ENCODE results near the gene ZSCAN5A. TPM values are rescaled to one million over a fixed set of nuclear protein-coding genes. Genes with fewer than 3 reads are reported as not detected.

Gene ZSCAN5A
- total RNA-seq, 2 experiments from 2014 or later = 14.4 to 19.2 TPM

DNA sequence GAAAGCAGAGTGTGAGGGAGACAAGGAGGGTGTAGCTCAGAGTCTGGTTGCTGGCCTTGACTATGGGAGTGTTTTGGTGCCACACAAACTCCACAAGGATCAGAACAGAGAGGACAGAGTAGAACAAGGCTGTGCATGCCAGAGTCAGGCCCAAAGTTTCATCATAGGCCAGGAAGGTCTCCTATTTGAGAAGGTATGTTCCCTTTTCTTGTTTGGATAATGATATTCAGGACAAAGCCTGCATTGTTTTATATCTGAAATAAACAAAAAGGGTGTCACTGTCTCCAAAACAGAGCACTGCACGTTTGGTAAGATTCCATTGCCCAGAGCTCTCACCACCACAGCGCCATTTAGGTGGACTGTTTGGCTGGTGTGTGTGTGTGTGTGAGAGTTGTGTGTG lies 3.1 kb upstream of the ZSCAN5A start:
- H3K36me3 ChIP-seq (ENCODE audit: insufficient read depth, low read length) = no peaks in the 10 kb centered on the region
- no peaks in the 10 kb centered on the region for H3K9me2 ChIP-seq (ENCODE audit: insufficient read depth, low read length)
- H2AFZ ChIP-seq (ENCODE audit: low read length) = no peak overlapping the region
- BruUV-seq (replicated peaks) = no TSS peak
- H3K4me2 ChIP-seq (ENCODE audit: low read length) = no peak overlapping the region
- DNase-seq (ENCODE audit: low spot score) = no peak
- CTCF ChIA-PET (ENCODE audit: unreplicated experiment) = no interaction called here
- H3K4me1 ChIP-seq (ENCODE audit: insufficient read depth, low read length, poor library complexity, severe bottlenecking) = peaks cover 27% of the 10 kb centered on the region
- TF ChIP-seq, protein P1, sequence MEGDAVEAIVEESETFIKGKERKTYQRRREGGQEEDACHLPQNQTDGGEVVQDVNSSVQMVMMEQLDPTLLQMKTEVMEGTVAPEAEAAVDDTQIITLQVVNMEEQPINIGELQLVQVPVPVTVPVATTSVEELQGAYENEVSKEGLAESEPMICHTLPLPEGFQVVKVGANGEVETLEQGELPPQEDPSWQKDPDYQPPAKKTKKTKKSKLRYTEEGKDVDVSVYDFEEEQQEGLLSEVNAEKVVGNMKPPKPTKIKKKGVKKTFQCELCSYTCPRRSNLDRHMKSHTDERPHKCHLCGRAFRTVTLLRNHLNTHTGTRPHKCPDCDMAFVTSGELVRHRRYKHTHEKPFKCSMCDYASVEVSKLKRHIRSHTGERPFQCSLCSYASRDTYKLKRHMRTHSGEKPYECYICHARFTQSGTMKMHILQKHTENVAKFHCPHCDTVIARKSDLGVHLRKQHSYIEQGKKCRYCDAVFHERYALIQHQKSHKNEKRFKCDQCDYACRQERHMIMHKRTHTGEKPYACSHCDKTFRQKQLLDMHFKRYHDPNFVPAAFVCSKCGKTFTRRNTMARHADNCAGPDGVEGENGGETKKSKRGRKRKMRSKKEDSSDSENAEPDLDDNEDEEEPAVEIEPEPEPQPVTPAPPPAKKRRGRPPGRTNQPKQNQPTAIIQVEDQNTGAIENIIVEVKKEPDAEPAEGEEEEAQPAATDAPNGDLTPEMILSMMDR (conservative IDR thresholded peaks at IDR 0.05; ENCODE audit: low read length) = no peak
- TF ChIP-seq EZH2phosphoT487 (IDR thresholded peaks at IDR 0.05; ENCODE audit: borderline replicate concordance, low read depth, low read length) = no peak
- POLR2A ChIA-PET = no interaction called here
- intact Hi-C loops (cut with micrococcal nuclease; ENCODE audit: unreplicated experiment) = no loop called here
- H3K79me2 ChIP-seq (ENCODE audit: insufficient read depth, low read depth, low read length) = no peaks in the 10 kb centered on the region
- no peak overlapping the region for H3K4me3 ChIP-seq (ENCODE audit: low read depth, low read length, poor library complexity, severe bottlenecking)
- no peaks in the 10 kb centered on the region for H3K9me3 ChIP-seq (ENCODE audit: low read length)
- H4K20me1 ChIP-seq (ENCODE audit: insufficient read depth, low read length) = no peaks in the 10 kb centered on the region
- H3K27ac ChIP-seq (ENCODE audit: low read depth, low read length, poor library complexity, severe bottlenecking) = no peak overlapping the region

DNA sequence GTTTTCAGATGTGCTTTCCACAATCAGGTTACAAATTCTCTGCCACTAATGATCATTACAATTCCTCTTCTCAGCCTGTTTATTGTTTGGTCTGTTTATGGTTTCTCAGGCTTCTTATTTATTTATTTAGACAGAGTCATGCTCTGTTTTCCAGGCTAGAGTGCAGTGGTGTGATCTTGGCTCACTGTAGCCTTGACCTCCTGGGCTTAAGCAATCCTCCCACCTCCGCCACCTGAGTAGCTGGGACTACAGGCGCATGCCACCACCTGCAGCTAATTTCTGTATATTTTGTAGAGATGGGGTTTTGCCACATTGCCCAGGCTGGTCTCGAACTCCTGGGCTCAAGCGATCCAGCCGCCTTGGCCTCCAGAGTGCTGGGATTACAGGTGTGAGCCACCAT lies 2.1 kb upstream of the ZSCAN5A start:
- no peaks in the 10 kb centered on the region for H3K9me2 ChIP-seq (ENCODE audit: insufficient read depth, low read length)
- no peak overlapping the region for H3K27ac ChIP-seq (ENCODE audit: low read depth, low read length, poor library complexity, severe bottlenecking)
- no peak overlapping the region for H2AFZ ChIP-seq (ENCODE audit: low read length)
- intact Hi-C loops (cut with micrococcal nuclease; ENCODE audit: unreplicated experiment) = no loop called here
- no peak for DNase-seq (ENCODE audit: low spot score)
- no peak overlapping the region for H3K4me2 ChIP-seq (ENCODE audit: low read length)
- no peaks in the 10 kb centered on the region for H4K20me1 ChIP-seq (ENCODE audit: insufficient read depth, low read length)
- no peak for TF ChIP-seq EZH2phosphoT487 (IDR thresholded peaks at IDR 0.05; ENCODE audit: borderline replicate concordance, low read depth, low read length)
- TF ChIP-seq, protein P1 (conservative IDR thresholded peaks at IDR 0.05; ENCODE audit: low read length) = no peak
- ChIA-PET POLR2A (no interaction called here), CTCF (ENCODE audit: unreplicated experiment) (no interaction called here)
- H3K4me1 ChIP-seq (ENCODE audit: insufficient read depth, low read length, poor library complexity, severe bottlenecking) = peaks cover 22% of the 10 kb centered on the region
- 0 out of 2 replicates have a peak, but pooled peaks cover 7% of the 10 kb centered on the region for H3K36me3 ChIP-seq (ENCODE audit: insufficient read depth, low read length)
- no peaks in the 10 kb centered on the region for H3K9me3 ChIP-seq (ENCODE audit: low read length)
- BruUV-seq (replicated peaks) = no TSS peak
- H3K79me2 ChIP-seq (ENCODE audit: insufficient read depth, low read depth, low read length) = no peaks in the 10 kb centered on the region
- no peak overlapping the region for H3K4me3 ChIP-seq (ENCODE audit: low read depth, low read length, poor library complexity, severe bottlenecking)

DNA sequence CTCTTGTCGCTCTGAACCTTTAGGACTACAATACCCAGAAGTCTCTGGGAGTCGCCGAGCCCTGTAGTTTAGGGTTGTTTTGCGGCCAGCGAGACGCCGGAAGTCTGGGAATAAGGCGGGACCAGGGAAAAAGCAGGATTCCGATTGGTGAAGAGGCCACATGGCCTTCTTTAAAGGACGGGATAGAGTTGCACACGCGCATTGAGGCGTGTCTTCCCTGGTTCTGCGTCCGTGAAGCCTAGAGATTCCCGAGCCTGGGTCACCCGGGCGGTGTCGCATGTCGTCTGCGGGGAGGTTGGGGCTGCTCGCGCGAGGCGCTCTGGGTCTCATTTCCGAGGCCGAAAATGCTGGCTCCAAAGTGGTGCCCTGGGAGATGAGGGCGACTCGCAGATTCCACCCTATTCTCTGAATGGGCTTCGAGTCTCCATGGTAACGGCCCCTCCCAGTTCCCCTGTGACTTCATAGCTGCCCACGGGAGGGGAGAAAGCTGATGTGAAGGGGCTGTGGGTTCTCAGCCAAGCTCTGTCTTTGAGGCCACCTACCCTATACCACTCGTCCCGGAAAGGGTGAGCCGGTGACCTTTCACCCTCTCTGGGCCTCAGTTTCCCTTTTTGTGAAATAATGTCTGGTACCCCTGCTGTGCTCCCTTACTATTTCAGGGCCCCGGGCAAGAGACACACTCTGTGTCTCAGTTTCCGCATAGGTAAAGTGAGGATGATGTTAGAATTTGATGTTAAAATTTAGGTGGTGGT lies 614 bp upstream of the ZSCAN5A start:
- H2AFZ ChIP-seq (ENCODE audit: low read length) = peak overlapping the region; percentile 83
- H3K4me2 ChIP-seq (ENCODE audit: low read length) = peak overlapping the region; percentile 86
- ChIA-PET CTCF (ENCODE audit: unreplicated experiment) (interaction anchor here (0.6 to 1.0 kb wide), 2 partner anchors 18 to 457 kb away, joined by 3 to 8 read pairs; no protein-coding TSS in a partner anchor), POLR2A (interaction anchor here (0.6 to 1.0 kb wide), 3 partner anchors 18 to 691 kb away, joined by 4 to 9 read pairs (median 5); partner anchors contain the start of gene ZNF784)
- H3K4me1 ChIP-seq (ENCODE audit: insufficient read depth, low read length, poor library complexity, severe bottlenecking) = peaks cover 19% of the 10 kb centered on the region
- no peaks in the 10 kb centered on the region for H3K79me2 ChIP-seq (ENCODE audit: insufficient read depth, low read depth, low read length)
- BruUV-seq (replicated peaks) = no TSS peak
- H3K27ac ChIP-seq (ENCODE audit: low read depth, low read length, poor library complexity, severe bottlenecking) = peak overlapping the region; percentile 78
- no peaks in the 10 kb centered on the region for H3K9me2 ChIP-seq (ENCODE audit: insufficient read depth, low read length)
- H4K20me1 ChIP-seq (ENCODE audit: insufficient read depth, low read length) = no peaks in the 10 kb centered on the region
- TF ChIP-seq EZH2phosphoT487 (IDR thresholded peaks at IDR 0.05; ENCODE audit: borderline replicate concordance, low read depth, low read length) = no peak
- TF ChIP-seq, protein P1 (conservative IDR thresholded peaks at IDR 0.05; ENCODE audit: low read length) = no peak
- intact Hi-C loops (cut with micrococcal nuclease; ENCODE audit: unreplicated experiment) = loop anchor here (2.0 kb wide), 1 partner anchor 194 kb away; the partner anchor contains the start of gene ZNF787
- peak; percentile 94 for DNase-seq (ENCODE audit: low spot score)
- peaks cover 13% of the 10 kb centered on the region; the same call in 1 of the 2 replicates for H3K36me3 ChIP-seq (ENCODE audit: insufficient read depth, low read length)
- no peaks in the 10 kb centered on the region for H3K9me3 ChIP-seq (ENCODE audit: low read length)
- peak overlapping the region; percentile 75 for H3K4me3 ChIP-seq (ENCODE audit: low read depth, low read length, poor library complexity, severe bottlenecking)

Measured in OCI-LY7 (cell line).